ENCODE results near the gene TFRC.

Gene TFRC

DNA sequence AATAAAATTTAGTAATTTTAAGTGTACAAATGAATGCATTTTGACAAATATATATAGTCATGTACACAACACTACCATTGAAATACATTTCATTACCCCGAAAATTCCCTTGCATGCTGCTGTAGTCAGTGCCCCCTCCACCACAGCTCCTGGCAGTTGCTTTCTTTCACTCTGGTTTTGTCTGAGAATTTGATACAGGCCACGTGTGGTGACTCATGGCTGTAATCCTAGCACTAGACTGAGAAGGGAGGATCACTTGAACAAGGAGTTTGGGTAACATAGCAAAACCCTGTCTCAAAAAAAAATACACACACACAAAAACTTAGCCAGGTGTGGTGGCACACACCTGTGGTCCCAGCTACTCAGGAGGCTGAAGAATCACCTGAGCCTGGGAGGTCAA lies 65.4 kb downstream of the TFRC start:
- H3K4me3 ChIP-seq (ENCODE audit: low read length), result no peak overlapping the region
- TF ChIP-seq, protein P1, sequence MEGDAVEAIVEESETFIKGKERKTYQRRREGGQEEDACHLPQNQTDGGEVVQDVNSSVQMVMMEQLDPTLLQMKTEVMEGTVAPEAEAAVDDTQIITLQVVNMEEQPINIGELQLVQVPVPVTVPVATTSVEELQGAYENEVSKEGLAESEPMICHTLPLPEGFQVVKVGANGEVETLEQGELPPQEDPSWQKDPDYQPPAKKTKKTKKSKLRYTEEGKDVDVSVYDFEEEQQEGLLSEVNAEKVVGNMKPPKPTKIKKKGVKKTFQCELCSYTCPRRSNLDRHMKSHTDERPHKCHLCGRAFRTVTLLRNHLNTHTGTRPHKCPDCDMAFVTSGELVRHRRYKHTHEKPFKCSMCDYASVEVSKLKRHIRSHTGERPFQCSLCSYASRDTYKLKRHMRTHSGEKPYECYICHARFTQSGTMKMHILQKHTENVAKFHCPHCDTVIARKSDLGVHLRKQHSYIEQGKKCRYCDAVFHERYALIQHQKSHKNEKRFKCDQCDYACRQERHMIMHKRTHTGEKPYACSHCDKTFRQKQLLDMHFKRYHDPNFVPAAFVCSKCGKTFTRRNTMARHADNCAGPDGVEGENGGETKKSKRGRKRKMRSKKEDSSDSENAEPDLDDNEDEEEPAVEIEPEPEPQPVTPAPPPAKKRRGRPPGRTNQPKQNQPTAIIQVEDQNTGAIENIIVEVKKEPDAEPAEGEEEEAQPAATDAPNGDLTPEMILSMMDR (conservative IDR thresholded peaks at IDR 0.05; ENCODE audit: low read length), result no peak
- DNase-seq (ENCODE audit: low read depth), result peak; percentile 37

DNA sequence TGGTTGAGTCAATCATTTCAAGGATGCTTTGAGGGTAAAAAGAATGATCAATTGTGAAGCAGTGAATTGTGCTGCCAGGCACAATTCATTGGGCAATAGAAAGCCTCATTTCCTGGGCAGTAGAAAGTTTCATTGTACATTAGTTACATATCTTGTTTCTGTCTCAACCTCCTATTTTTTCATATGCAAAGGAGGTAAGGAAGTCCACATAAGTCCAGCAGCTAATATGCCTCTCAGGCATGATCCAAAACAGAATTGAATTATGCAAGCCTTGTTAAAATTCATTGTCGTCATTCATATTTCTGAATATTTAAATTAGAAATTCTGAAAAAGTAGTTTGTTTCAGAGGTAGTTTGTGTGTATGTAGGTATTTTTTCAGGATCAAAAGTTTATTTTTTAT lies 65.8 kb downstream of the TFRC start:
- DNase-seq (ENCODE audit: low read depth), result no peak
- TF ChIP-seq, protein P1 (conservative IDR thresholded peaks at IDR 0.05; ENCODE audit: low read length), result no peak
- no peak overlapping the region for H3K4me3 ChIP-seq (ENCODE audit: low read length)

DNA sequence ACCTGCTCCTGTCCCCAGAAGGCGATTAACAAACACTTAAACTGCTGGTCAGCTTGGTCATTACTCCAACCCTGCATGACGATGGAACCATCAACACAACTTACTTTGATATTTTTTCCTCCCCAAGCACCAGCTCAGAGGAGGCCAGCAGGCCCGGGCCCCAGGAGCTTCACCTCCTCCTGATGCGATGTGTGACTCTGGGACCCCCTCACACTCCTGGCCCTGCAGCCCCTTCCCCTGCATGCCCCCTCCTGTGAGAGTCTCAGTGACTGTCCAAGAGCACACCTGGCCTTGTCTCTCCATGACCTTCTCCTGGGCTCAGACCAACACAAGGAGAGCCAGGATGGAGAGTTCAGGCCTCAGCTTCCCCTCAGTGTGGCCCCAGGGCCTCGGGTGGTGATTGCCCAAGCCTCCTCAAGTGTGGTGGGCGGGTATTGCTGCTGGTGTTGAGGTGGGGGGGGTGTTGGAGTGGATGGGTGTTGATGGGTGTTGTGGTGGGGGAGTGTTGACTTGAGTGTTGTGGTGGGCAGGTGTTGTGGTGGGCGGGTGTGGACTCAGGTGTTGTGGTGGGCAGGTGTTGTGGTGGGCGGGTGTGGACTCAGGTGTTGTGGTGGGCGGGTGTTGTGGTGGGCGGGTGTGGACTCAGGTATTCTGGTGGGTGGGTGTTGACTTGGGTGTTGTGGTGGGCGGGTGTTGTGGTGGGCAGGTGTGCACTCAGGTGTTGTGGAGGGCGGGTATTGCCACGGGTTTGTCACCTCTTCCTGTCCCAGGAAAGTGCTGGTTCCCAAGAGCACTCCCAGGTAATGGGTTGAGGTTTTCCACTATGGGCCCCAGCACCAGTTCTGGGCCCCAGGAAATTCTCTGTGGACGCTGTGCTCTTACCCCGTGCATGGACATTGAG lies 68.1 kb downstream of the TFRC start:
- DNase-seq (ENCODE audit: low read depth), result no peak
- H3K4me3 ChIP-seq (ENCODE audit: low read length), result no peak overlapping the region
- TF ChIP-seq, protein P1 (conservative IDR thresholded peaks at IDR 0.05; ENCODE audit: low read length), result no peak

DNA sequence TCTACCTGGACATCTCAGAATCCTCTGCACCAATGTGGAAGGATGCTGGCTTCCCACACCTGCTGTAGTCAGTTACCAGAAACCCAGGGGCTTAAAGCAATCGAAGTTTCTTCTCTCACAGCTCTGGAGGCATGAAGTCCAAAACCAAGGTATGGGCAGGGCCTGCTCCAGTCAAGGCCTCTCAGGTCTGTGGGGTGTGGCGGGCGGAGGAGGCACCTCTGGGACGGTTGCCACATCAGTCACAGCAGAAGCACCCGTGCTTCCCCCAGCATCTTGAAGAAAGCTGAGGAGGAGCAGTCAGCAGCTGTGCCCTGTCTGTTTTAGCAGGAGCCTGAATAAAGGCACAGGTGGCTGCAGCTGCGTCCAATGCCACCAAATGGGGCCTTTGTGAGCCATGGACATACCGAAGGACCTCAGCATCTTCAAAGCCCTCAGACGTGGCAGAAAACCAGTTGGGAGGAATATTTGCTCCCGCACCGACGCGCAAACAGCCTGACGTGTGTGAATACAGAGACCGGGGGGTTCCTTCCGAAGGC lies 68.9 kb downstream of the TFRC start:
- TF ChIP-seq, protein P1 (conservative IDR thresholded peaks at IDR 0.05; ENCODE audit: low read length), result no peak
- no peak overlapping the region for H3K4me3 ChIP-seq (ENCODE audit: low read length)
- DNase-seq (ENCODE audit: low read depth), result no peak

DNA sequence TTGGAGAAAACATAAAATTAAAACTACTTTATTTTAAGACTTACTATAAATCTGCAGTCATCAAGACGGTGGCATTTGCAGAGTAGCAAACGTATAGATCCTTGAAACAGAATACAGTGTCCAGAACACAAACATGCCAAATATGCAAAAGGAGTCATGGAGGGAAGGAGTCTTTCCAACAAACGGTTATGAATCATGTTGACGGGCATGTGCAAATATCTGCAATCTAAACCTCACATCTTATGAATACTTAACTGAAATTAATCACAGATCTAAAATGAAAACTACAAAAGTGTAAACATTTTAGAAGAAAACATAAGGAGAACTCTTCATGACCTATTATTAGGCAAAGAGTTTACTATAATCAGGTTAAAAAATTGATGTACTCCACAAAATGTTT lies 69.4 kb downstream of the TFRC start:
- DNase-seq (ENCODE audit: low read depth), result no peak
- TF ChIP-seq, protein P1 (conservative IDR thresholded peaks at IDR 0.05; ENCODE audit: low read length), result no peak
- H3K4me3 ChIP-seq (ENCODE audit: low read length), result no peak overlapping the region

DNA sequence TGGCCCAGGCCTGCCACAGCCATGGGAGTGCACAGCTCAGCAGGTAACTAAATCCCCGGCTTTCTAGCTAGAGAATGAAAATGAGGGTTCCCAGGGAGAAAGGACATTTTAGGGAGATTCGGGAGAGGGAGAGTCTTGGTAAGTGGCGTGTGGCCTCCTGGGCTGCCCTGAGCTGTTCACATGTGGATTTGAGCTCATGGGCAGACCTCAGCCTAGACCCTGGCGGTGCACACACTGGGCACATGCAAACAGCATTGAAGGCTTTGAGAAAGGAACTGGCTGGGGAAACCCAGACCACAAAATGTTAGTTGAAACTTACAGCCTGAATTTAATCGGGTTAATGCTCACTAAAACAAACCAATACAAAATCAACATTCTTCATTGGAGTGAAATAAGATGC lies 72.4 kb downstream of the TFRC start:
- TF ChIP-seq, protein P1 (conservative IDR thresholded peaks at IDR 0.05; ENCODE audit: low read length), result no peak
- no peak for DNase-seq (ENCODE audit: low read depth)
- no peak overlapping the region for H3K4me3 ChIP-seq (ENCODE audit: low read length)

DNA sequence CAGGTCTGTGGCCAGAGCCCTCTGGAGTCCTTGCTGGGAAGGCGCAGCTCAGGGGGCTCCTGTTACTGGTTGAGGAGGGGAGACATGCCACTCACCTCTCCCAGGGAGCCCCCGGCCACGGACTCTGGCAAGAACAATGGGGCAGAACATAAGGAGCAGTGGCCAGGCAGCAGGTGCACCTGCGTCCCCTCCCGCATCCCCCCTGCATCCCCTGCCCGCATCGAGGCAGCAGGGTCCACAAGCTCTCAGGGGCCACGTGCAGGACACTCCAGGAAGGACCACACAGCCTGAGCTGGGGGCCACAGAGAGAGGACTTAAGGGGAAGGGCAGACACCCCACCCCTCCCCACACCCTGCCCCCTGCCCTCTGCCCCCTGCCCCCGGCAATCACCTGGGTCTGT lies 73.0 kb downstream of the TFRC start:
- TF ChIP-seq, protein P1 (conservative IDR thresholded peaks at IDR 0.05; ENCODE audit: low read length), result no peak
- DNase-seq (ENCODE audit: low read depth), result no peak
- no peak overlapping the region for H3K4me3 ChIP-seq (ENCODE audit: low read length)

All from AG10803 (cell line).